H1 (cell line): Measurements from ENCODE around the gene CACNA1C. TPM values are rescaled to one million over a fixed set of nuclear protein-coding genes. Genes with fewer than 3 reads are reported as not detected.

Source experiments
- CTCF ChIA-PET: fragments of 300-600 bp; sonication (Branson Sonifier 250); formaldehyde crosslinking; loops from one replicate; lab custom pipeline; 2021; ENCODE audit not compliant: partially characterized antibody; lab: Charles Lee
- POLR2A ChIA-PET: fragments of 300-600 bp; sonication (Branson Sonifier 250); formaldehyde crosslinking; loops from one replicate; lab custom pipeline; 2021; ENCODE audit warnings: inconsistent platforms; ENCODE audit not compliant: partially characterized antibody; lab: Charles Lee
- DNase-seq, 2 experiments: peaks; one replicate each; pipeline versions ENCODE4 v3.0.0 to v3.0.0-alpha.2; 2010 to 2022; ENCODE audit warnings: low spot score in 2 of 2, low read depth in 1 of 2, mixed read lengths in 1 of 2
- FAIRE-seq: peaks from 2 replicates; lab custom pipeline; 2011; peaks lifted over from hg19 to GRCh38; lab: Jason Lieb, UNC
- H2AFZ ChIP-seq: 2 replicates; pipeline ENCODE4 v1.8.1; 2012; ENCODE audit warnings: low read length, inconsistent platforms
- H2AK5ac ChIP-seq: 2 replicates; pipeline ENCODE4 v1.6.1; 2013; ENCODE audit warnings: low read depth, low read length
- H2BK120ac ChIP-seq: replicated peaks from 2 replicates; pipeline ENCODE3; 2013; ENCODE audit warnings: low read depth, low read length, inconsistent platforms
- H2BK12ac ChIP-seq: 2 replicates; pipeline ENCODE4 v1.6.1; 2013; ENCODE audit warnings: low read depth, low read length
- H2BK15ac ChIP-seq: 2 replicates; pipeline ENCODE4 v1.6.1; 2013; ENCODE audit warnings: low read length
- H2BK20ac ChIP-seq: 2 replicates; pipeline ENCODE4 v1.6.1; 2013; ENCODE audit warnings: low read length
- H2BK5ac ChIP-seq: 2 replicates; pipeline ENCODE4 v1.6.1; 2013; ENCODE audit warnings: low read depth, low read length
- H3K14ac ChIP-seq: 2 replicates; pipeline ENCODE4 v1.6.1; 2013; ENCODE audit warnings: inconsistent platforms; ENCODE audit not compliant: insufficient read length
- H3K18ac ChIP-seq: 2 replicates; pipeline ENCODE4 v1.6.1; 2013; ENCODE audit warnings: low read length; ENCODE audit errors: extremely low read depth
- H3K23ac ChIP-seq: 2 replicates; pipeline ENCODE4 v1.6.1; 2013; ENCODE audit warnings: inconsistent platforms; ENCODE audit not compliant: insufficient read length
- H3K23me2 ChIP-seq: 2 replicates; pipeline ENCODE4 v1.6.1; 2013; ENCODE audit warnings: low read depth, low read length
- H3K27ac ChIP-seq: 2 replicates; pipeline ENCODE4 v1.6.1; 2011; ENCODE audit warnings: low read depth, low read length, inconsistent platforms
- H3K27me3 ChIP-seq, 4 experiments: replicated peaks in 1 of 4; 1 replicate in 1 of 4; 2 replicates in 3 of 4; pipeline versions ENCODE4 v1.6.1 to v1.8.1; 2011 to 2013; ENCODE audit warnings: low read length in 3 of 4, mild to moderate bottlenecking in 3 of 4, inconsistent platforms in 2 of 4, mixed read lengths in 2 of 4, moderate library complexity in 1 of 4; ENCODE audit not compliant: control insufficient read depth in 3 of 4, insufficient read depth in 3 of 4; ENCODE audit errors: extremely low read depth in 1 of 4
- H3K36me3 ChIP-seq, 4 experiments: 2 replicates each; pipeline versions ENCODE4 v1.6.1 to v1.8.1; 2011 to 2013; ENCODE audit warnings: mild to moderate bottlenecking in 4 of 4, low read length in 3 of 4, moderate library complexity in 2 of 4, control low read depth in 1 of 4, inconsistent platforms in 1 of 4; ENCODE audit not compliant: insufficient read depth in 4 of 4, control insufficient read depth in 2 of 4
- H3K4ac ChIP-seq: replicated peaks from 2 replicates; pipeline ENCODE3; 2013; ENCODE audit warnings: low read length, low read depth, mixed read lengths, inconsistent platforms; ENCODE audit not compliant: insufficient read length
- H3K4me1 ChIP-seq, 4 experiments: replicated peaks in 1 of 4; 1 replicate in 1 of 4; 2 replicates in 3 of 4; pipeline versions ENCODE4 v1.6.1 to v1.8.1; 2011 to 2013; ENCODE audit warnings: low read length in 3 of 4, inconsistent platforms in 2 of 4, mixed read lengths in 1 of 4; ENCODE audit not compliant: insufficient read depth in 4 of 4, control insufficient read depth in 3 of 4
- H3K4me2 ChIP-seq, 2 experiments: 2 replicates each; pipeline versions ENCODE4 v1.6.1 to v1.8.1; 2011 to 2013; ENCODE audit warnings: low read depth in 2 of 2, low read length in 2 of 2, control low read depth in 1 of 2, inconsistent platforms in 1 of 2, mild to moderate bottlenecking in 1 of 2; ENCODE audit not compliant: insufficient read depth in 1 of 2
- H3K4me3 ChIP-seq, 4 experiments: fragments of 200-600, 300-600 bp in 1 of 4; sonication (generic), shearing (Covaris generic), sonication (Bioruptor Twin) in 1 of 4; 2 replicates each; pipeline versions ENCODE4 v1.5.1 to v1.8.1; 2011 to 2016; ENCODE audit warnings: low read length in 4 of 4, low read depth in 3 of 4, control low read depth in 2 of 4, inconsistent platforms in 2 of 4, mild to moderate bottlenecking in 2 of 4, mixed read lengths in 1 of 4, moderate library complexity in 1 of 4; ENCODE audit not compliant: insufficient read depth in 2 of 4; ENCODE audit errors: extremely low read depth in 1 of 4
- H3K56ac ChIP-seq: replicated peaks from 2 replicates; pipeline ENCODE3; 2013; ENCODE audit warnings: low read depth, mild to moderate bottlenecking, mixed read lengths, low read length, inconsistent platforms; ENCODE audit not compliant: insufficient read length
- H3K79me1 ChIP-seq: 2 replicates; pipeline ENCODE4 v1.6.1; 2013; ENCODE audit warnings: low read depth, low read length, control low read depth
- H3K79me2 ChIP-seq, 2 experiments: 2 replicates each; pipeline versions ENCODE4 v1.6.1 to v1.8.1; 2012 to 2013; ENCODE audit warnings: low read length in 2 of 2, mild to moderate bottlenecking in 2 of 2, inconsistent platforms in 1 of 2; ENCODE audit not compliant: insufficient read depth in 2 of 2, control insufficient read depth in 1 of 2
- H3K9ac ChIP-seq, 4 experiments: replicated peaks in 1 of 4; 1 replicate in 1 of 4; 2 replicates in 3 of 4; pipeline versions ENCODE4 v1.6.1 to v1.8.1; 2011 to 2013; ENCODE audit warnings: low read depth in 3 of 4, low read length in 3 of 4, control low read depth in 2 of 4, mild to moderate bottlenecking in 2 of 4, moderate library complexity in 2 of 4, inconsistent platforms in 1 of 4; ENCODE audit errors: extremely low read depth in 1 of 4
- H3K9me3 ChIP-seq, 2 experiments: 2 replicates each; pipeline versions ENCODE4 v1.6.1 to v1.8.1; 2012 to 2013; ENCODE audit warnings: mild to moderate bottlenecking in 2 of 2, moderate library complexity in 2 of 2, control low read depth in 1 of 2, inconsistent platforms in 1 of 2, low read depth in 1 of 2, low read length in 1 of 2, mixed read lengths in 1 of 2; ENCODE audit not compliant: insufficient read depth in 2 of 2
- H4K20me1 ChIP-seq, 2 experiments: replicated peaks in 1 of 2; 2 replicates each; pipeline versions ENCODE3 to v1.8.1; 2011 to 2013; ENCODE audit warnings: inconsistent platforms in 2 of 2, low read length in 2 of 2, mild to moderate bottlenecking in 1 of 2; ENCODE audit not compliant: insufficient read depth in 2 of 2, control insufficient read depth in 1 of 2
- H4K5ac ChIP-seq: 2 replicates; pipeline ENCODE4 v1.6.1; 2013; ENCODE audit warnings: low read length, low read depth, mixed read lengths, inconsistent platforms; ENCODE audit not compliant: insufficient read length
- H4K8ac ChIP-seq: 2 replicates; pipeline ENCODE4 v1.8.0; 2013; ENCODE audit warnings: mild to moderate bottlenecking, moderate library complexity, low read length, inconsistent platforms; ENCODE audit not compliant: insufficient read depth; ENCODE audit errors: extremely low read depth
- H4K91ac ChIP-seq: replicated peaks from 2 replicates; pipeline ENCODE3; 2013; ENCODE audit warnings: low read length, mixed read lengths, inconsistent platforms; ENCODE audit not compliant: insufficient read length
- CBX8 ChIP-seq: fragments of 300-800, 300-1000 bp; sonication (generic); IDR thresholded peaks from 2 replicates; pipeline ENCODE4 v1.7.1; 2016; ENCODE audit warnings: low read depth, low read length, borderline replicate concordance
- CEBPB ChIP-seq: IDR thresholded peaks from 2 replicates; pipeline ENCODE4 v1.6.1; 2012; ENCODE audit warnings: low read depth, low read length
- CTCF ChIP-seq, 3 experiments: IDR thresholded peaks; 1 replicate in 2 of 3; 2 replicates in 1 of 3; pipeline versions ENCODE4 v1.5.1 to v1.6.1; 2011; ENCODE audit warnings: low read length in 3 of 3, mild to moderate bottlenecking in 3 of 3, inconsistent platforms in 2 of 3, low read depth in 1 of 3, moderate library complexity in 1 of 3; ENCODE audit not compliant: insufficient read depth in 1 of 3; ENCODE audit errors: control extremely low read depth in 1 of 3
- KDM5A ChIP-seq: fragments of 200-600 bp; IDR thresholded peaks from 2 replicates; pipeline ENCODE4 v1.7.1; 2012; ENCODE audit warnings: mild to moderate bottlenecking, low read length, inconsistent platforms, mixed read lengths
- NANOG ChIP-seq: IDR thresholded peaks from 2 replicates; pipeline ENCODE4 v1.6.1; 2011; ENCODE audit warnings: low read length, low read depth, mild to moderate bottlenecking, inconsistent platforms; ENCODE audit not compliant: insufficient read depth, poor library complexity, severe bottlenecking
- SIN3A ChIP-seq, 2 experiments: IDR thresholded peaks in 1 of 2; conservative IDR thresholded peaks in 1 of 2; 2 replicates each; pipeline ENCODE4 v1.6.1; 2011 to 2012; ENCODE audit warnings: low read length in 2 of 2, improper control_type of control experiment in 1 of 2, low read depth in 1 of 2, mild to moderate bottlenecking in 1 of 2
- TAF1 ChIP-seq: IDR thresholded peaks from 2 replicates; pipeline ENCODE4 v1.6.1; 2011; ENCODE audit warnings: mild to moderate bottlenecking, low read depth, low read length
- WGBS, 2 experiments: shearing (Covaris generic) in 1 of 2; methylation state at CpG; one replicate each; pipeline versions ENCODE4 v1.1.6 to v1.1.7; 2013 to 2015; ENCODE audit warnings: low lambda C conversion rate in 2 of 2, mixed read lengths in 2 of 2, inconsistent platforms in 1 of 2, low coverage in 1 of 2, missing lambda C conversion rate in 1 of 2; ENCODE audit not compliant: insufficient replicate concordance in 2 of 2, insufficient coverage in 1 of 2, insufficient read length in 1 of 2; ENCODE audit errors: extremely low coverage in 1 of 2, missing lambda C conversion rate in 1 of 2; 5-methylcytosine and 5-hydroxymethylcytosine counted together
- polyA plus RNA-seq, 7 experiments: library from polyadenylated mRNA; depleted of rRNA in 3 of 7; stranded (reverse) in 5 of 7; unstranded in 2 of 7; fragments of >200 nt in 5 of 7; fragments of 200-250 nt in 2 of 7; gene quantifications; 1 replicate in 5 of 7; 2 replicates in 1 of 7; 4 replicates in 1 of 7; pipeline versions ENCODE4 v1.2.1 to v1.2.3, GENCODE V29; 2011 to 2013; ENCODE audit warnings: missing spikeins in 2 of 7, mixed read lengths in 2 of 7
- total RNA-seq: library from RNA; stranded (reverse); fragmentation: NEBNext Ultra II Directional; extraction: Animal tissue kit (Norgen Biotek cat#: 25700); gene quantifications from 2 replicates; pipeline ENCODE4 v1.2.1, GENCODE V29; 2021

CACNA1C gene
- total and polyA plus RNA-seq, 2 of the 8 experiments (the other 6 are each of a cell fraction or from before 2014, with no cell fraction given): 1.3 TPM

GRCh38 chr12:2044165-2044564, 8.6 kb upstream of the CACNA1C start:
- CTCF ChIA-PET: interaction anchor here (5.0 kb wide), 1 partner anchor 14 kb away, joined by 25 read pairs; no protein-coding TSS in a partner anchor
- H4K91ac ChIP-seq: no peak overlapping the region

More at GRCh38 chr12:2044165-2044564, 8.6 kb upstream of the CACNA1C start:
- no peak for DNase-seq
- FAIRE-seq: no peak
- Histone ChIP-seq H4K8ac (no peak overlapping the region), H2BK15ac (no peak overlapping the region), H3K79me2 (no peaks in the 10 kb centered on the region), H3K23ac (no peak overlapping the region), H3K27me3 (no peaks in the 10 kb centered on the region), H3K18ac (no peak overlapping the region), H3K14ac (no peak overlapping the region), H3K36me3 (no peaks in the 10 kb centered on the region), H2BK120ac (no peak overlapping the region), H3K27ac (no peak overlapping the region), H3K4me1 (peaks cover 0 to 4% (median 0%) of the 10 kb centered on the region in 4 experiments; a peak in 1 of 7 replicates), H3K56ac (no peak overlapping the region), H3K79me1 (no peaks in the 10 kb centered on the region), H4K5ac (no peak overlapping the region), H2AK5ac (no peak overlapping the region), H2BK12ac (no peak overlapping the region), H4K20me1 (no peaks in the 10 kb centered on the region), H3K9me3 (no peaks in the 10 kb centered on the region), H3K4me2 (no peak overlapping the region), H3K9ac (no peak overlapping the region), H2BK20ac (no peak overlapping the region), H2BK5ac (no peak overlapping the region), H3K4ac (no peak overlapping the region), H3K23me2 (no peaks in the 10 kb centered on the region)
- POLR2A ChIA-PET: no interaction called here
- WGBS, 2 experiments: 84% methylated on average over 6 of the region's 6 CpGs; no CpG with 5 or more reads in 1 of the 2 experiments
- TF ChIP-seq NANOG: no peak
- TF ChIP-seq SIN3A (conservative IDR thresholded peaks at IDR 0.05 in 1 of 2, IDR thresholded peaks at IDR 0.05 in 1 of 2; ENCODE audit: low read depth in 1 of 2, low read length in 2 of 2): no peak
- no peak for TF ChIP-seq CTCF (IDR thresholded peaks at IDR 0.05; ENCODE audit: control extremely low read depth in 1 of 3, insufficient read depth in 1 of 3, low read depth in 1 of 3, low read length in 3 of 3)
- no peak for TF ChIP-seq CBX8
- no peak for TF ChIP-seq TAF1
- no peak for TF ChIP-seq CEBPB
- no peak for TF ChIP-seq KDM5A
- TF ChIP-seq, all 59 proteins: peak for 0
- Histone ChIP-seq H2AFZ (no peak overlapping the region), H3K4me3 (no peak overlapping the region)
